Measurements from ENCODE around the gene KLHL36.

Gene KLHL36

DNA sequence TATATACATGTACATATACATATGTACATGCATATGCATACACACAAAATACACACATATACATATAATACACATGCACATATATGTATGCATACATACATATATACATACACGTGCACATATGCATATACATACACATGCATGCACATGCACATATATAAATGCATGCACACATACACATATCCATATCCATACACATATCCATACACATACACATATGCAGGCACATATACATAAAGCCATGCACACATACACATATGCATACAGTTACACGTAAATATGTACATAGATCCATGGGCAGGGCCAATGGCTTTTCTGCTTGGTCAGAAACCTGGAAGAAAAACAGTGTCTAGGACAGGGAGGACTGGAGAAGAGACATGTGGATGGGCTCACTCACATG lies 27.6 kb downstream of the KLHL36 start:
- TF ChIP-seq, protein P1, sequence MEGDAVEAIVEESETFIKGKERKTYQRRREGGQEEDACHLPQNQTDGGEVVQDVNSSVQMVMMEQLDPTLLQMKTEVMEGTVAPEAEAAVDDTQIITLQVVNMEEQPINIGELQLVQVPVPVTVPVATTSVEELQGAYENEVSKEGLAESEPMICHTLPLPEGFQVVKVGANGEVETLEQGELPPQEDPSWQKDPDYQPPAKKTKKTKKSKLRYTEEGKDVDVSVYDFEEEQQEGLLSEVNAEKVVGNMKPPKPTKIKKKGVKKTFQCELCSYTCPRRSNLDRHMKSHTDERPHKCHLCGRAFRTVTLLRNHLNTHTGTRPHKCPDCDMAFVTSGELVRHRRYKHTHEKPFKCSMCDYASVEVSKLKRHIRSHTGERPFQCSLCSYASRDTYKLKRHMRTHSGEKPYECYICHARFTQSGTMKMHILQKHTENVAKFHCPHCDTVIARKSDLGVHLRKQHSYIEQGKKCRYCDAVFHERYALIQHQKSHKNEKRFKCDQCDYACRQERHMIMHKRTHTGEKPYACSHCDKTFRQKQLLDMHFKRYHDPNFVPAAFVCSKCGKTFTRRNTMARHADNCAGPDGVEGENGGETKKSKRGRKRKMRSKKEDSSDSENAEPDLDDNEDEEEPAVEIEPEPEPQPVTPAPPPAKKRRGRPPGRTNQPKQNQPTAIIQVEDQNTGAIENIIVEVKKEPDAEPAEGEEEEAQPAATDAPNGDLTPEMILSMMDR (IDR thresholded peaks at IDR 0.05) = no peak
- TF ChIP-seq ZFX (IDR thresholded peaks at IDR 0.05; ENCODE audit: borderline replicate concordance) = no peak
- no peak overlapping the region for H3K27ac ChIP-seq

DNA sequence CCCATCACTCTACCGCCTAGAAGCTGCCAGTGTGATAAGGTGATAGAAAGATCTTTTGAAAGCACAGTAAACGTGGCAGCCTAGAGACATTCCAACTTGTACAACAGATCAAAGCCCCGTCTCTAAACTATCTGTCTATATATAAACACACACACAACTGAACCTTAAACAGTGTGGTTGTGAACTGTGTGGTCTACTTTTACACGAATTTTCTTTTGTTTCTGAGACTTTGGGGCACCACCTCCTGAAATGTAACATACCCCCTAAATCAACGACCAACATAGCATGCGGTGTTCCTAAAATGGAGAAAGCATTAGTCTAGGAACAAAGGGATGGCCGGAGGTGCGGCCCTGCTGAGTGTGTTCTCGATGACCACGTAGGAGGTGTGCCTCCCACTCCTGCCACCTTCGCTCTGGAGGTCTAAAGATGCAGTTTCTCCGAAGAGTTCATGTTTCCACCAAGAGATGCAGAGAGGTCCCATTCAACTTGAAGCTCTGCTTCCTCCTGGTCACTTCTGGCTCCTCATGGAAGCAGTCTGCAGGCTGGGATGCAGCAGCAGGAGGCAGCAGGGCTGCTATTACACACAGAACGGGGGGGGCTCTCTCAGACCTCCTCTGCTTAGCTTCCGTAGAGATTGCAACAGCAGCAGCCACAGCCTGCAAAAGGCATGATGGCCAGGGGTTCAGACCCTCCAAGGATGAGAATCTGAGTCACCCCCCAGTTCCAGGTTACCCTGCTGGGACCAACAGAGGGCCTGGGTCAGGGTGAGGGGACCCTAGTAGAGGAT lies 28.9 kb downstream of the KLHL36 start:
- no peak for TF ChIP-seq ZFX (IDR thresholded peaks at IDR 0.05; ENCODE audit: borderline replicate concordance)
- TF ChIP-seq, protein P1 (IDR thresholded peaks at IDR 0.05) = no peak
- H3K27ac ChIP-seq = no peak overlapping the region

DNA sequence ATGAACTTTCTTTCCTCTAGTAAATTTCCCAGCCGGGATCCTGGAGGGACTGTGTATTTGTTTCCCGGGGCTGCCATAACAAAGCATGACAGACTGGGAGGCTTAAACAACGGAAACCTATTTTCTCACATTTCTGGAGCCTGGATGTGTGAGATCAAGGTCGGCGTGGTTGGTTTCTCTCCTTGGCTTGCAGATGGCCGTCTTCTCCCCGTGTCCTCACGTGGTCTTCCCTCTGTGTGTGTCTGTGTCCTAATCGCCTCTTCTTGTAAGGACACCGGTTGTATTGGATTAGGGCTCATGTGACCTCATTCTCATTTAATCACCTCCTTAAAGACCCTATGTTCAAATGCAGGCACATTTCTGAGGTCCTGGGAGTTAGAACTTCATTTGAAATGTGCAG lies 29.5 kb downstream of the KLHL36 start:
- no peak overlapping the region for H3K27ac ChIP-seq
- TF ChIP-seq, protein P1 (IDR thresholded peaks at IDR 0.05) = no peak
- no peak for TF ChIP-seq ZFX (IDR thresholded peaks at IDR 0.05; ENCODE audit: borderline replicate concordance)

DNA sequence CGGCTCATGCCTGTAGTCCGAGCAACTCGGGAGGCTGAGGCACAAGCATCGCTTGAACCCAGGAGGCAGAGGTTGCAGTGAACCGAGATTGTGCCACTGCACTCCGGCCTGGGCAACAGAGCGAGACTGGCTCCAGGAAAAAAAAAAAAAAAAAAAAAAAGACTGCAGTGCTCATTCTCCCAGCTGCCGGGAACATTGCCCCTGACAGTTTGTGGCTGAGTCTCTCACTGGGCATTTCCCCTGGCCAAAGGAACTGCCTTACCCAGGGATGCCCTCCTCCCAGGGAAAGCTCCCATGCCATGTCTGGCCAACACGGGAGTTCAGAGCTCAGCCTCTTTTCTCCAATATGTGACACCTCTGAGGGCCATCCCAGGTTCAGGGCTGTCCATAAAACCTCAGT lies 30.2 kb downstream of the KLHL36 start:
- H3K27ac ChIP-seq = no peak overlapping the region
- TF ChIP-seq, protein P1 (IDR thresholded peaks at IDR 0.05) = no peak
- no peak for TF ChIP-seq ZFX (IDR thresholded peaks at IDR 0.05; ENCODE audit: borderline replicate concordance)

DNA sequence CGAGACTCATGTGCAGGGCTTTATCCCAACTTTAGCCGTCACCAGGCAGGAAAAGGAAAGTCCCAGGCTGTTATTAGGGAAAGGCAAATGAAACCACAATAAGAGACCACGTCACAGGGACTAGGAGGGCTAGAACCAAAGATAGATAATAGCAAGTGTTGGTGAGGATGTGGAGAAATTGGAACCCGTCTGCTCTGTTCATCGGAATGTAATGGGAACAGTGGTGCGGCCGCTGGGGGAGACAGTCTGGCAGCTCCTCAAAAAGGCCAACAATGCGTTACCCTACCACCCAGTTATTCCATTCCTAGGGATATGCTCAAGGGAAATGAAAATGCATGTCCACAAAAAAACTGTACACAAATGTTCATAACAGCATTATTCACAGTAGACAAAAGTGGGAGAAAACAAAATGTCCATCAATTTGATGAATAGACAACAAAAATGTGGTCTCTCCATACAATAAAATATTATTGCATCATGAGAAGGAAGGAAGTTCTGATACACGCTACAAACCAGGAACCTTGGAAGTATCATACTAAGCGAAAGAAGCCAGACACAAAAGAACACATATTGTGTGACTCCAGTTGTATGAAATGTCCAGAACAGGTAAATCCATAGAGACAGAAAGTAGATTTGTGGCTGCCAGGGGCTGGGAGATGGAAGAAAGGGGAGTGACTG lies 32.0 kb downstream of the KLHL36 start:
- H3K27ac ChIP-seq = no peak overlapping the region
- TF ChIP-seq, protein P1 (IDR thresholded peaks at IDR 0.05) = no peak

DNA sequence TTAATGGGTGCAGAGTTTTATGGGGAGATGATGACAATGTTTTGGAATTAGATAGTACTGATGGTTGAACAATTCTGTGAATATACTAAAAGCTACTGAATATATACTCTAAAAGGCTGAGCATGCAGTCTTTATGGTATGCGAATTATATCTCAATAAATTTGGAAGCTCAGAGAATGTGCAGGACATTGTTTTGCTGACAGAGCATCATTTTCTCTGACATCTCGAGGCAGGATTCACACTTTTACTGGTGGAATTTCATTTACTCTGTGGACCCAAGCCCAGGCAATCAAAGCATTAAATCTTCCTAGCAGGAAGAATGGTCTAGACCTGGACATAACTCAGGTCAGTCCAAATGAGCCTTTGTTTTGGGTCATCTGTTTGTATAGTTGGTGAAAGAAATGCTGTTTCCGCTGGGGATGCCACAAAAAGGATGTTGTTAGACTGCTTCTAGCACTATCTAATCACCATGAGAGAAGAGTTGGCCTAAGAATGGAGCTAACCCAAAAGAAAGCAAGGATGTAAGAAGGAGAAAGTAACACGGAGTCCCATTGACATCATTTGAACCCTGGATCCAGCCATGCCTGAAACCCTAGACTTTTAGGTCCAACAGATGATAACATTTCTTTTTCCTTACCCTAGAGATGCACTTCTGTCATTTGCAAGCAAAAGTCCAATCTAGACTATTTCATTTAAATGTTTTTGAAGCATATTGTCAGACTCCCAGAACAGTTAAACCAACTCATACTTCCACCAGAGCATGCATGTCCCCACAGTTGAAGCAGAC lies 32.7 kb downstream of the KLHL36 start:
- no peak overlapping the region for H3K27ac ChIP-seq
- TF ChIP-seq ZFX (IDR thresholded peaks at IDR 0.05; ENCODE audit: borderline replicate concordance) = no peak
- TF ChIP-seq, protein P1 (IDR thresholded peaks at IDR 0.05) = no peak
